HG03342 (cell line): ENCODE data around the gene METTL6.
"Not testable (repeated sequence)": the region's sequence is repeated elsewhere in the genome, so short reads cannot be mapped to it uniquely, and the experiment has no call there.

Experiments
- ATAC-seq: cut with Tn5 transposase; IDR thresholded peaks from one replicate; pipeline ENCODE4 v1.9.1; 2021; ENCODE audit warnings: mild to moderate bottlenecking, moderate library complexity; ENCODE audit not compliant: unreplicated experiment

The METTL6 gene

DNA sequence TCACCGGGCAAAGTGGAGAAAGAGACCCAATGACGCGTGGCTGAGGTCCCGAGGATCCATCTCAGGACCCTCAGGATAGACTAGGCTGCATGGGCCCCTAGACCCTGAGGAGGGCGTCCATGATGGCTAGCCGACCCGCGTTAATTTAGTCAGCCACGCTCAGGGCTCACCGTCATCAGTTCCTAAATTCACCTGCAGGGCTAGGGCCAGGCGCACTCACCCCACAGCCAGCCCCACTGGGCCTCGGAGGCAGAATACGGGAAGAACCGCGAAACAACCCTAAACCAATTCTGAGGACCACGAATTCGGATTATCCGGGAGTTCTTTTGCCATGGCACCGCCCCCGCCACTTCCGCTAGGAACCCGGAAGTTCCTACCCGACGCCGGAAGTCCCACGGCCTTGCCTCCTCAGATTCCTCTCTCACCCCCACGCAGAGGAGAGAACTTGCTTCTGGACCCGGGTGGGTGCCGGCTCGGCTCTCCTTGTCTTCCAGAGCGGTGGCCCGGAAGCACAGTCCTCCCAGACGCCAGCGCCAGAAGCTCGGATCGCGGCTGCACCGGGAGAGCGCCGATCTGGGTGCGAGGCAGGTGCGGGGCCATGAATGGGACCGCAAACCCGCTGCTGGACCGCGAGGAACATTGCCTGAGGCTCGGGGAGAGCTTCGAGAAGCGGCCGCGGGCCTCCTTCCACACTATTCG, at the start of gene METTL6, which contains the start of gene EAF1:
METTL6 (minus strand) TSS at position 363 of the 699 bp plus-strand sequence. CDS start 1,033 bp downstream, outside the sequence.
EAF1 (plus strand) TSS at position 417 of the 699 bp plus-strand sequence; CDS start at position 599, 182 bp downstream.
- ATAC-seq, result peak; percentile 88

GRCh38 chr3:15476378-15476777, 49.0 kb upstream of the METTL6 start:
- ATAC-seq, result no peak

DNA sequence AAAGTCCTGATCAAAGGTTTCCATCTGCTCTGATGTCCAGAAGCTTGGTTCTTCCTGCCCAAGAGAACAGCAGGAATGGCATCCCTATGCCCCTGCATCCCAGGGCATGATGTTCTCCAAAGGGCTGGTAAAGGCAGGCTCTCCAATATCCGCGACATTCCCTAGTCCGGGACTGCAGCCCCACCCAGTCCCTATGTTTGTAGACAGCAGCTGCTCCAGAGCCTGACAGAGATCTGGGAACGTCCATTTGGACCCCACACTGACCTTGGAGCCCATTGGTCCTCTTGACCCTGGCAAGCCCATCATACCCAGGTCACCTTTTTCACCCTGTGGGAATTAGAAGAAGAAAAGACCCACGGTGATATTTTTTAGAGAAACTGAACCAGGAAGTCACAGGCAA, 47.8 kb upstream of the METTL6 start:
- ATAC-seq, result no peak

GRCh38 chr3:15471861-15472260, 44.5 kb upstream of the METTL6 start:
- ATAC-seq, result no peak

GRCh38 chr3:15470849-15471248, 43.5 kb upstream of the METTL6 start:
- ATAC-seq, result no peak

DNA sequence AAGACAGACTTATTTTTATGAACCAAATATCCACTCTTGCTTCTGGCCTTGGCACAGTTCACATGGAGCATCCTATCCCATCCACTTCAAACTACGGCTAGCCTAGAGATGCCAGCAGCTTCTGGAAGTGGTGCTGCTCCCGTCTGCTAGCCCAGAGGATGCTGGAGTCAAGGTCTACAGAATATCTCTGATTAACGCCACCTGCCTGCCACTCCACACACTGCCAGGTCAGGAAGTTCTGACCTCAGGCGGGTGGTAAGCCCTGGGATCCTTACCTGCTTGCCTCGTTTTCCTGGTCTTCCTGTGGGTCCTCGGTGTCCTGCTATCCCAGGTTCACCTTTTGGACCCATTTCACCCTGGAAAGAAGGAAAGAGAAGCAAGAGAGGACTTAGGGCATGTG, 42.9 kb upstream of the METTL6 start:
- no peak for ATAC-seq

DNA sequence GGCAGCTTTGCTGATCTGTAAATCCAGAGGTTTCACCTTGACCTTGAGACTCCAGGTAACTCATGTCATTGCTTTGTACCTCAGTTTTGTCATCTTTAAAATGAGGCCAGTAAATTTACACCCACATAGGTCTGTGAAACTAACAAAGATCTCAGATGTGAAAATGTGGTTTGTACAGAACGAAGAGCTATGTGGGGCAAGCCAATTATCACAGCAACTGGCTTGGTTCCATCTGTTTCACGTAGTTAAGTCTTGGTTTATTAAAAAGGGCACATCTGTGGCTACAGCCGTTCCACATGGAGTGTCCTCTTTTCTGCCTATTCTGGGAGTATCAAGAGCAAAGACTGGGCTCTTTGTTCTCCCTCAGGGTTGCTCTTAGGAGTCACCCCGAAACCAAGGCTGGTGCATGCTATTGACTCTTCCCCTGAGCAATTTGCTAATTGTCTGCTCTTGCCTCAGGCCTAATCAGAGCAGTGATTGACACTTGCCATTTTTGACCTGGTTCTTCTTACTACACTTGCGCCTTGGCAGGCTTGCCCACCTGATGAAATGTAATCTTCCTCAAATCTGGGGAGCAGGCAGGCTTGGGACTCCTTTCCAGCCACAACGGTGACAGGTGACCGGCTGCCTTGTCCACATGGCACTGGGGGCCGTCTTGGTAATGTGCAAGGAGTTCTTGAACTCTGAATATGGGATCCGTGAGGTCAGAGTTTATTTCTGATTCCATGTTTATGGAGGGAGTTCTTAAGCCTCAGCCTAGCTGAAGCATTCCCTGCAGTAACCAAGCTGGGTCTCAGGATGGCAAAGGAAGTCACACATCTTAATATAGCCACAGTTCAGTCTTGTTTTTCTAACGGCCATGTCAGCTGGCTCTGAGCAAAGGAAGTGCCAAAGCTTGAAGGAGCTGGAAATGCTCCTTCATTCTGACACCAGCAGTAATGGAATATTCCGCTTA, 40.2 kb upstream of the METTL6 start:
- peak; percentile 77 for ATAC-seq

- no peak for ATAC-seq
Observed at GRCh38 chr3:15465876-15466585, 38.7 kb upstream of the METTL6 start.

- no peak for ATAC-seq
Observed at GRCh38 chr3:15462451-15462850, 35.1 kb upstream of the METTL6 start.

DNA sequence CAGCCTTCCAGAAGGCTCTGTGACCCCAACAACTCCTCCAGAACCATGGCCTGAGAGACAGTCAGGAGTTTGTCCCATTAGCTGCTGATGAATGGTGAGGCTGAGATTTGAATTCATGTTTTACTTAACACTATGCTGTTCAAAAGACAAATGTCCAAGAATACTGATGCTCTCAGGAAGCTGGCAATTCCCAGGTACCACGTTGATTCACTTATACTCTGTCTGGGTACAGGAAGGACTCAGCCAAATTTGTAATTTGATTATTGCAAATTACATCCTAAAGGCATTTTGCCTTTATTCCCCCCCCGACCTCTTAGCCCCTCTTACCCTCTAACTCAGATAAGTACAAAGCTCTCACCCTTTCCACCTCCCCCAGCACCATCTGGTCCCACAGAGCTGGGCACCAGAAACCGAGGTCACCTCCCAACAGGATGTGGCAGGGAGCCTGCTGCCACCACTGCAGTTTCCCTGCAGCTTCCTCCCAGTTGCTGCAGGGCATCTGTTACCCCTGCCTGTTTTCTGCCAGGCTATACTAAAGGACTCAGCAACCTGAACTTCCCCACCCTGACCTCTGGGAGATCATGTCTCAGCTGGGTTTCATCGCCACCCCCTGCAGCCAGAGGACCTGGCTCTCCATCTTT, 33.7 kb upstream of the METTL6 start:
- no peak for ATAC-seq

GRCh38 chr3:15458212-15458780, 31.0 kb upstream of the METTL6 start:
- ATAC-seq, result no peak

- ATAC-seq, result not testable (repeated sequence)
Observed at GRCh38 chr3:15456915-15457314, 29.6 kb upstream of the METTL6 start.

- no peak for ATAC-seq
Observed at GRCh38 chr3:15456321-15456720, 29.0 kb upstream of the METTL6 start.

DNA sequence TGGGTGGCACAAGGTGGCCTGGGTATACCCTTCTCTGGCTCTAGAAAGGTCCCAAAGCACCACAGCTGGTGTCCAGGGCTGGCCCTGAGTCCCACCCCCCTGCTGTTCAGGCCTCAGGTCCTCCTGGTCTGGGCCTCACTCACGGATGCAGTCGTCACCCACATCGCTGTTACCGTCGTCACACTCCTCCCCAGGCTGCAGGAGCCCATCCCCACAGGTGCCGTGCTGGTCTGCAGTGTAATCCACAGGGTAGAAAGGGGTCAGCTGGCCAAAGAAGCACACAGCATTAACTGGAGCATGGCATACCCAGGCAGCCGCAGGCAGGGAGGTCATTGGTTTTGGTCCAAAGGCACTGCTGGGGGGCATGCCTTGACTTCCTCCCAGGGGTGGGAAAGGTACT, 28.4 kb upstream of the METTL6 start:
- no peak for ATAC-seq

DNA sequence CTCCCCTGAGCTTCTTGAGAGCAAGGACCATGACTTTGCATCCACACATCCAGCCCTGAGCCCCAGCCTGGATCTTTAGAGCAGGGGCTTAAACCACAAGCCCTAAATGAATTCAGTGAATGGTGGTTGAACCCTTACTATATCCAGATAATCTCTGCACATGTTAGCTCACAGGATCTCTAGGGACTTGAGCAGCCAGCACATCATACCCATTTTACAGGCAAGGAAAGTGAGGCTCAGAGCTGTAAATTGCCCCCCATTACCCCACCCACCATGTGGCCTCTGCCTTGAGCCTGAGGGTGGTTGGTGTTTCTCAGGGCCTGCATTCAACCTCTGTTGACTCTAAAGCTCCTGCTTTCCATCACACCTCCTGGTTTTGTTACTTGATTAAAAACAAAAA, 27.6 kb upstream of the METTL6 start:
- no peak for ATAC-seq

DNA sequence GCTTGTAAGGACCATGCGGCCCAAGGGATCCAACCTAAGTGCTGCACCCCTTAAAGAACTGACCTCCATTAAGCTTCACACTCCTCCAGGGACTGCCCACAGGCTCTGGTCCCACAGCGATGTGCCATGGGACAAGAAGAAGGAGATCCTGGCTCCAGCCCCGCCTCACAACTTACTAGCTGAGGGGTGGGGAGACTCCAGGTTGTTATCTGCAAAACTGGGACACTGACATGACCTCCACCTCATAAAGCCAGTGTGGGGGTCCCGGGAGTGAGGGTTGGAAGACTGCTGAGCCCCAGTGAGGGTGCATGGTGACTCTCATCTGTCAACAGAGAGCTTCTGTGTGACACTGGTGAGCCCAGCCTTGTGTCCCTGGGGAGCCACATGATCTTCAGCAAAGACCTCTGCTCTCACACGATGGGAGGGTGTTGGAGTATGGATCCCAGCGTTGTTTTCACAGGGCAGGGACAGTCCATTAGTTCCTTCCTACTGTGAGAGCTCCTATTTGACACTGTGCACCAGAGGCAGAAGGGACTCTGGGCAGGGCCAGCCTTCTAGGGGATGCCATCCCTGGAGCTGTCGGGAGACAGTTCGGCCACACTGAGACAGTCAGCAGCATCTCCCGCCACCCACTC, 26.8 kb upstream of the METTL6 start:
- no peak for ATAC-seq

DNA sequence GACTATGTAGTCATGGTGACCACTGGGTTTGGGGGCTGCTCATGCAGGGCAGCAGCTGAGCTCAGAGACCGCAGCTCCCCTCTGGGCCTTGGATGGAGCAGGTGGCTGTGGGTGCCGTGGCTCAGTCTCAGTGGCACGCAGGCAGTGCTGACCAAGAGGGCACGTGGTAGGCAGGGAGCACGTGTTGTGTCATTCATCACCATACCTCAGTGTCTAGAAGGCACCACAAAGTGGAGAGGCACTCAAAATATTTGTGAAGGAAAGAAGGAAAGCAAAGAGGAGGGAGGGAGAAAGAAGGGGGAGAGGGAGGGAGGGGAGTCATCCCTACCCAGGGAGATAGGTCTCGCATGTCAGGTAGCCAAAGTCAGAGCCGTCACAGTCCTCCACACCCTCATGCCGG, 26.2 kb upstream of the METTL6 start:
- no peak for ATAC-seq

GRCh38 chr3:15452961-15453360, 25.6 kb upstream of the METTL6 start:
- ATAC-seq, result no peak

GRCh38 chr3:15452156-15452555, 24.8 kb upstream of the METTL6 start:
- no peak for ATAC-seq
